Measurements from ENCODE around the gene RCOR3. TPM values are rescaled to one million over a fixed set of nuclear protein-coding genes. Genes with fewer than 3 reads are reported as not detected.
A peak's percentile ranks its signal among the peaks of the same experiment; 100 is the strongest.

The RCOR3 gene
- total and polyA plus RNA-seq, 10 of the 15 experiments (the other 5 are each of a cell fraction or from before 2014, with no cell fraction given) = 8.0 to 55.0 (median 25.1) TPM

- TF ChIP-seq ATF2 (IDR thresholded peaks at IDR 0.05; ENCODE audit: low read length) (peak; percentile 92), ATF7 (IDR thresholded peaks at IDR 0.05; ENCODE audit: low read depth) (peak; percentile 58), BCL3 (IDR thresholded peaks at IDR 0.05; ENCODE audit: borderline replicate concordance, insufficient read depth, low read depth, low read length, poor library complexity, severe bottlenecking) (peak; percentile 64), BCL11A (IDR thresholded peaks at IDR 0.05; ENCODE audit: low read depth, low read length) (peak; percentile 53; the same call in 1 of the 2 replicates), NFIC (IDR thresholded peaks at IDR 0.05; ENCODE audit: low read depth, low read length) (peak; percentile 77; the same call in 1 of the 2 replicates), CBX3 (IDR thresholded peaks at IDR 0.05; ENCODE audit: borderline replicate concordance, low read depth) (no peak), EED (IDR thresholded peaks at IDR 0.05; ENCODE audit: low read depth) (peak; percentile 45; the same call in 1 of the 2 replicates), IRF4 (IDR thresholded peaks at IDR 0.05; ENCODE audit: low read depth, low read length) (peak; percentile 75; the same call in 1 of the 2 replicates), ASH2L (IDR thresholded peaks at IDR 0.05; ENCODE audit: borderline replicate concordance, low read depth) (no peak)
Observed at GRCh38 chr1:211305044-211305443, 45.9 kb downstream of the RCOR3 start (continued).

- ChIA-PET CTCF (interaction anchor here (0.7 to 2.7 kb wide), 3 partner anchors 11 to 14 kb away, joined by 3 to 12 read pairs (median 3); no protein-coding TSS in a partner anchor), RAD21 (ENCODE audit: unreplicated experiment) (interaction anchor here (1.0 kb wide), 1 partner anchor 168 kb away, joined by 4 read pairs; no protein-coding TSS in a partner anchor), SMC1A (ENCODE audit: uncharacterized antibody, unreplicated experiment) (interaction anchor here (2.2 kb wide), 1 partner anchor 11 kb away, joined by 4 read pairs; no protein-coding TSS in a partner anchor), POLR2A (no interaction called here)
- Histone ChIP-seq H3K4me3 (no peak overlapping the region), H2AFZ (ENCODE audit: control insufficient read depth, low read depth, low read length) (no peak overlapping the region), H3K79me2 (ENCODE audit: control insufficient read depth, insufficient read depth, low read length) (no peaks in the 10 kb centered on the region), H3K4me1 (ENCODE audit: control insufficient read depth, insufficient read depth, low read length) (0 out of 2 replicates have a peak, but pooled peaks cover 2% of the 10 kb centered on the region), H3K36me3 (ENCODE audit: control insufficient read depth in 2 of 2, insufficient read depth in 2 of 2, low read length in 1 of 2) (peaks cover 2 to 13% of the 10 kb centered on the region in 2 experiments; a peak in 3 of 4 replicates), H4K20me1 (ENCODE audit: control insufficient read depth, insufficient read depth) (no peaks in the 10 kb centered on the region), H3K27me3 (replicated peaks in 1 of 2; ENCODE audit: control insufficient read depth in 2 of 2, insufficient read depth in 2 of 2, low read length in 1 of 2) (no peaks in the 10 kb centered on the region), H3K27ac (ENCODE audit: control insufficient read depth, insufficient read depth) (no peak overlapping the region), H3K4me2 (ENCODE audit: control insufficient read depth, insufficient read depth) (no peak overlapping the region), H3K9me3 (replicated peaks; ENCODE audit: control insufficient read depth, insufficient read depth, low read length) (no peaks in the 10 kb centered on the region), H3K9ac (ENCODE audit: control insufficient read depth, insufficient read depth, low read length) (no peak overlapping the region)
- TF ChIP-seq MYB (IDR thresholded peaks at IDR 0.05; ENCODE audit: borderline replicate concordance, low read depth, low read length) = no peak
- ATAC-seq (no peak), FAIRE-seq (no peak), DNase-seq (ENCODE audit: low read depth, low spot score) (no peak)
- BruUV-seq (replicated peaks) = no TSS peak
- WGBS (ENCODE audit: insufficient coverage, insufficient replicate concordance, low lambda C conversion rate, missing lambda C conversion rate) = 95% methylated on average over 3 of the region's 3 CpGs
- in situ Hi-C loops (cut with MboI) (no loop called here), intact Hi-C loops (cut with micrococcal nuclease; ENCODE audit: unreplicated experiment) (no loop called here)
Observed at GRCh38 chr1:211309617-211310016, 50.5 kb downstream of the RCOR3 start.

All from GM12878 (cell line).